GM18508 (cell line): ENCODE data around the gene RSPH3.

Experiments used
- ATAC-seq: cut with Tn5 transposase; IDR thresholded peaks from one replicate; pipeline ENCODE4 v1.9.1; 2021; ENCODE audit warnings: moderate number of reproducible peaks; ENCODE audit not compliant: insufficient read depth, unreplicated experiment

Gene RSPH3

GRCh38 chr6:158939255-158940159 is 60.5 kb downstream of the RSPH3 start:
- ATAC-seq: no peak

GRCh38 chr6:158938811-158939254 is 61.2 kb downstream of the RSPH3 start:
- no peak for ATAC-seq

- ATAC-seq: no peak
Observed at GRCh38 chr6:158938220-158938619, 61.8 kb downstream of the RSPH3 start.

- ATAC-seq: no peak
Observed at GRCh38 chr6:158934157-158934556, 65.8 kb downstream of the RSPH3 start.

GRCh38 chr6:158933079-158933595 is 66.9 kb downstream of the RSPH3 start:
- no peak for ATAC-seq

- no peak for ATAC-seq
Observed at GRCh38 chr6:158928068-158928467, 71.9 kb downstream of the RSPH3 start.

GRCh38 chr6:158926414-158926813 is 73.6 kb downstream of the RSPH3 start:
- no peak for ATAC-seq

- ATAC-seq: no peak
Observed at GRCh38 chr6:158924499-158925455, 75.2 kb downstream of the RSPH3 start.

GRCh38 chr6:158923805-158924498 is 76.0 kb downstream of the RSPH3 start:
- ATAC-seq: no peak
